SK-N-SH treated with all-trans-retinoic acid at 6 μM for 48 hours (cell line): ENCODE measurements around the gene C8A.

Experiments
- ATAC-seq: fragments of 200-7000 bp; cut with Tn5 transposase; 3 replicates; pipeline ENCODE4 v1.9.1; 2020; ENCODE audit warnings: mild to moderate bottlenecking, moderate library complexity
- ARNTL ChIP-seq: fragments of 450-650 bp; formaldehyde crosslinking; IDR thresholded peaks from 2 replicates; pipeline ENCODE4 v1.5.0; 2020; ENCODE audit warnings: low read depth, mild to moderate bottlenecking, moderate library complexity, borderline replicate concordance
- BACH2 ChIP-seq: fragments of 250-450 bp; sonication (Bioruptor Pico); IDR thresholded peaks from 2 replicates; pipeline ENCODE4 v1.9.0; 2021; ENCODE audit warnings: mild to moderate bottlenecking, borderline replicate concordance
- CSDC2 ChIP-seq: fragments of 250-450 bp; sonication (Bioruptor Pico); IDR thresholded peaks from 2 replicates; pipeline ENCODE4 v1.5.0; 2020; ENCODE audit warnings: mild to moderate bottlenecking, moderate library complexity
- ESRRG ChIP-seq: fragments of 250-450 bp; sonication (Bioruptor Pico); IDR thresholded peaks from 2 replicates; pipeline ENCODE4 v1.6.1; 2021; ENCODE audit warnings: mild to moderate bottlenecking
- GLIS3 ChIP-seq: fragments of 250-450 bp; sonication (Bioruptor Pico); IDR thresholded peaks from 2 replicates; pipeline ENCODE4 v1.5.0; 2020; ENCODE audit warnings: mild to moderate bottlenecking, moderate library complexity
- ISL1 ChIP-seq: fragments of 250-450 bp; sonication (Bioruptor Pico); IDR thresholded peaks from 2 replicates; pipeline ENCODE4 v2.1.2; 2022; ENCODE audit warnings: mild to moderate bottlenecking, moderate library complexity
- OSR1 ChIP-seq: fragments of 250-450 bp; sonication (Bioruptor Pico); IDR thresholded peaks from 2 replicates; pipeline ENCODE4 v1.8.0; 2022; ENCODE audit warnings: moderate library complexity, mild to moderate bottlenecking, inconsistent platforms
- PPARA ChIP-seq: fragments of 250-450 bp; sonication (Bioruptor Pico); IDR thresholded peaks from 2 replicates; pipeline ENCODE4 v1.5.0; 2020; ENCODE audit warnings: mild to moderate bottlenecking, borderline replicate concordance
- RARB ChIP-seq: fragments of 250-450 bp; sonication (Bioruptor Pico); IDR thresholded peaks from 2 replicates; pipeline ENCODE4 v1.8.0; 2021; ENCODE audit warnings: mild to moderate bottlenecking, moderate library complexity
- SNAI2 ChIP-seq: fragments of 250-450 bp; sonication (Bioruptor Pico); IDR thresholded peaks from 2 replicates; pipeline ENCODE4 v1.5.0; 2020; ENCODE audit warnings: mild to moderate bottlenecking, moderate library complexity
- TCF4 ChIP-seq: fragments of 250-450 bp; sonication (Bioruptor Pico); IDR thresholded peaks from 2 replicates; pipeline ENCODE4 v1.8.0; 2021; ENCODE audit warnings: mild to moderate bottlenecking, moderate library complexity, borderline replicate concordance
- TOX ChIP-seq: fragments of 250-450 bp; sonication (Bioruptor Pico); IDR thresholded peaks from 2 replicates; pipeline ENCODE4 v1.8.0; 2021; ENCODE audit warnings: mild to moderate bottlenecking, moderate library complexity, borderline replicate concordance
- ZC3H10 ChIP-seq: fragments of 250-450 bp; sonication (Bioruptor Pico); IDR thresholded peaks from 2 replicates; pipeline ENCODE4 v1.5.1; 2021; ENCODE audit warnings: mild to moderate bottlenecking, moderate library complexity
- ZFP3 ChIP-seq: fragments of 250-450 bp; sonication (Bioruptor Pico); IDR thresholded peaks from 2 replicates; pipeline ENCODE4 v1.5.0; 2020; ENCODE audit warnings: mild to moderate bottlenecking, moderate library complexity
- ZFP30 ChIP-seq: fragments of 450-650 bp; formaldehyde crosslinking; IDR thresholded peaks from 2 replicates; pipeline ENCODE4 v1.5.0; 2022; ENCODE audit warnings: mild to moderate bottlenecking, moderate library complexity
- ZNF70 ChIP-seq: fragments of 450-650 bp; formaldehyde crosslinking; IDR thresholded peaks from 2 replicates; pipeline ENCODE4 v1.5.0; 2020; ENCODE audit warnings: mild to moderate bottlenecking, moderate library complexity
- ZNF8 ChIP-seq: fragments of 450-650 bp; formaldehyde crosslinking; IDR thresholded peaks from 2 replicates; pipeline ENCODE4 v1.5.0; 2020; ENCODE audit warnings: mild to moderate bottlenecking, moderate library complexity
- TF ChIP-seq, protein P1 (sequence below): fragments of 250-450 bp; sonication (Bioruptor Pico); IDR thresholded peaks from 2 replicates; pipeline ENCODE4 v1.5.0; 2020; ENCODE audit warnings: mild to moderate bottlenecking, moderate library complexity
- TF ChIP-seq, protein P2 (sequence below): fragments of 250-450 bp; sonication (Bioruptor Pico); IDR thresholded peaks from 2 replicates; pipeline ENCODE4 v1.8.0; 2020; ENCODE audit warnings: mild to moderate bottlenecking, moderate library complexity, borderline replicate concordance
- TF ChIP-seq, protein P3 (sequence below): fragments of 250-450 bp; sonication (Bioruptor Pico); IDR thresholded peaks from 2 replicates; pipeline ENCODE4 v1.5.1; 2020; ENCODE audit warnings: low read depth, mild to moderate bottlenecking, moderate library complexity
- TF ChIP-seq, protein P4 (sequence below): fragments of 250-450 bp; sonication (Bioruptor Pico); IDR thresholded peaks from 2 replicates; pipeline ENCODE4 v1.5.1; 2021; ENCODE audit warnings: mild to moderate bottlenecking, moderate library complexity

Gene C8A

DNA sequence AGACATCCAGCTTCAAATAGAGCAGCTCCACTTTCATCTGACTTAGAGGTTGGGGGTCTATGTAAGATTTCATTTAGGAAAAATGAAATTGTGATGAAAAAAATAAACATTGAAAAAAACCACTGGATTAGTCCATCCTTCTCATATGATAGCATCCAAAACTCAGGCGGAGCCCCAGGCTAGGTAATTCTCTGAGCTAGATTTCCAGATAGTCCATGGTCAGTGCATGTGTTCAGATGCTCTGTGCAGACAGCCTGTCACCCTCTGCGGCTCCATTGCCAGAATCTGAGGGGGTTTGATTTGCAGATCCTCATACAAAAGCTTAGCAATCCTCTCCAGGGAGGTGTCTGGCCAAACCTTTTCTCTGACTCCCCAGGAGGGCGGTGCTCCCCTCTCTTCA lies 62.0 kb downstream of the C8A start (continued):
- no peak for TF ChIP-seq TOX (CRISPR knock-in tag)
- TF ChIP-seq, protein P1, sequence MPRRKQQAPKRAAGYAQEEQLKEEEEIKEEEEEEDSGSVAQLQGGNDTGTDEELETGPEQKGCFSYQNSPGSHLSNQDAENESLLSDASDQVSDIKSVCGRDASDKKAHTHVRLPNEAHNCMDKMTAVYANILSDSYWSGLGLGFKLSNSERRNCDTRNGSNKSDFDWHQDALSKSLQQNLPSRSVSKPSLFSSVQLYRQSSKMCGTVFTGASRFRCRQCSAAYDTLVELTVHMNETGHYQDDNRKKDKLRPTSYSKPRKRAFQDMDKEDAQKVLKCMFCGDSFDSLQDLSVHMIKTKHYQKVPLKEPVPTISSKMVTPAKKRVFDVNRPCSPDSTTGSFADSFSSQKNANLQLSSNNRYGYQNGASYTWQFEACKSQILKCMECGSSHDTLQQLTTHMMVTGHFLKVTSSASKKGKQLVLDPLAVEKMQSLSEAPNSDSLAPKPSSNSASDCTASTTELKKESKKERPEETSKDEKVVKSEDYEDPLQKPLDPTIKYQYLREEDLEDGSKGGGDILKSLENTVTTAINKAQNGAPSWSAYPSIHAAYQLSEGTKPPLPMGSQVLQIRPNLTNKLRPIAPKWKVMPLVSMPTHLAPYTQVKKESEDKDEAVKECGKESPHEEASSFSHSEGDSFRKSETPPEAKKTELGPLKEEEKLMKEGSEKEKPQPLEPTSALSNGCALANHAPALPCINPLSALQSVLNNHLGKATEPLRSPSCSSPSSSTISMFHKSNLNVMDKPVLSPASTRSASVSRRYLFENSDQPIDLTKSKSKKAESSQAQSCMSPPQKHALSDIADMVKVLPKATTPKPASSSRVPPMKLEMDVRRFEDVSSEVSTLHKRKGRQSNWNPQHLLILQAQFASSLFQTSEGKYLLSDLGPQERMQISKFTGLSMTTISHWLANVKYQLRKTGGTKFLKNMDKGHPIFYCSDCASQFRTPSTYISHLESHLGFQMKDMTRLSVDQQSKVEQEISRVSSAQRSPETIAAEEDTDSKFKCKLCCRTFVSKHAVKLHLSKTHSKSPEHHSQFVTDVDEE (CRISPR knock-in tag): no peak
- TF ChIP-seq, all 23 proteins: peak for 0

DNA sequence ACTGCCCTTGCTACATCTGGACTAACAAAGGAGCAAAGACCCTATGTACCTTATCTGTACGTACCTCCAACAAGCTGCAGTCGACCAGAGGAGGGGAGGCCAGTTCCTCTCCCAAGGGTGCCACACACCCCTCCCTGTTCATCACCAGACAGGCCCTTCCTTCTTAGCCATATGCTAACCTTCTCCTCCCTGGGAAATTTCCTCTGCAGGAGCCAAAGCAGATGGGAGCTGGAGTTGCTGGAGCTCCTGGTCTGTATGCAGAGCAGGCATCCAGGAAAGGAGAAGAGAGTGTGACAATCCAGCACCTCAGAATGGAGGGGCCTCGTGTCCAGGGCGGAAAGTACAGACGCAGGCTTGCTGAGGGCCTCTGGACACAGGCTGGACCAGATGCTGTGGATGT lies 62.8 kb downstream of the C8A start:
- no peak for TF ChIP-seq ZC3H10
- no peak for TF ChIP-seq ZNF70 (CRISPR knock-in tag)
- ATAC-seq: no peak

DNA sequence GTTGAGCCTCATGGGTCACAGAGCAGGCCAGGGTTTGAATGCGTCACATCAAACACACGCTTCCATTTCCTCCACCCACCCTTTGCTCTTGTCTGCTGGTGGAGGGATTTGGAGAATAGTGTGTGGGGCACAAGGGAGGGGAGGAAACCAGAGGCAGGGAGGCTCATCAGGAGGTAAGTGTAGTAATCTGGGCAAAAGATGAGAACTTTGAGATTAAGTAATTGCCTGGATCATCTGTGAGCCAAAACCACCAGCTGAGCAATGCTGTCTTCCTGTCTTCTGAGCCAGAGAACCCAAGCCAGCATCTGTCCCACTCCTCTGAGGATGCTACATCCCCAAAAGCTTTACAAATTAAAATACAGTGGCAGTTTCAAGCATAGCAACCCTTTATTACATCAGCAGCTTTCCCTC lies 66.0 kb downstream of the C8A start:
- no peak for TF ChIP-seq ESRRG (CRISPR knock-in tag)
- TF ChIP-seq PPARA: no peak
- TF ChIP-seq ARNTL: no peak
- TF ChIP-seq ISL1 (CRISPR knock-in tag): no peak
- TF ChIP-seq RARB (CRISPR knock-in tag): no peak
- no peak for TF ChIP-seq SNAI2 (CRISPR knock-in tag)
- TF ChIP-seq, protein P2, sequence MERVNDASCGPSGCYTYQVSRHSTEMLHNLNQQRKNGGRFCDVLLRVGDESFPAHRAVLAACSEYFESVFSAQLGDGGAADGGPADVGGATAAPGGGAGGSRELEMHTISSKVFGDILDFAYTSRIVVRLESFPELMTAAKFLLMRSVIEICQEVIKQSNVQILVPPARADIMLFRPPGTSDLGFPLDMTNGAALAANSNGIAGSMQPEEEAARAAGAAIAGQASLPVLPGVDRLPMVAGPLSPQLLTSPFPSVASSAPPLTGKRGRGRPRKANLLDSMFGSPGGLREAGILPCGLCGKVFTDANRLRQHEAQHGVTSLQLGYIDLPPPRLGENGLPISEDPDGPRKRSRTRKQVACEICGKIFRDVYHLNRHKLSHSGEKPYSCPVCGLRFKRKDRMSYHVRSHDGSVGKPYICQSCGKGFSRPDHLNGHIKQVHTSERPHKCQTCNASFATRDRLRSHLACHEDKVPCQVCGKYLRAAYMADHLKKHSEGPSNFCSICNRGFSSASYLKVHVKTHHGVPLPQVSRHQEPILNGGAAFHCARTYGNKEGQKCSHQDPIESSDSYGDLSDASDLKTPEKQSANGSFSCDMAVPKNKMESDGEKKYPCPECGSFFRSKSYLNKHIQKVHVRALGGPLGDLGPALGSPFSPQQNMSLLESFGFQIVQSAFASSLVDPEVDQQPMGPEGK (CRISPR knock-in tag): no peak
- no peak for TF ChIP-seq TOX (CRISPR knock-in tag)
- TF ChIP-seq, protein P1 (CRISPR knock-in tag): no peak
- no peak for TF ChIP-seq ZNF70 (CRISPR knock-in tag)
- no peak for TF ChIP-seq ZFP30
- TF ChIP-seq ZFP3: no peak
- no peak for TF ChIP-seq GLIS3 (CRISPR knock-in tag)
- TF ChIP-seq ZNF8 (CRISPR knock-in tag): no peak
- TF ChIP-seq, protein P3, sequence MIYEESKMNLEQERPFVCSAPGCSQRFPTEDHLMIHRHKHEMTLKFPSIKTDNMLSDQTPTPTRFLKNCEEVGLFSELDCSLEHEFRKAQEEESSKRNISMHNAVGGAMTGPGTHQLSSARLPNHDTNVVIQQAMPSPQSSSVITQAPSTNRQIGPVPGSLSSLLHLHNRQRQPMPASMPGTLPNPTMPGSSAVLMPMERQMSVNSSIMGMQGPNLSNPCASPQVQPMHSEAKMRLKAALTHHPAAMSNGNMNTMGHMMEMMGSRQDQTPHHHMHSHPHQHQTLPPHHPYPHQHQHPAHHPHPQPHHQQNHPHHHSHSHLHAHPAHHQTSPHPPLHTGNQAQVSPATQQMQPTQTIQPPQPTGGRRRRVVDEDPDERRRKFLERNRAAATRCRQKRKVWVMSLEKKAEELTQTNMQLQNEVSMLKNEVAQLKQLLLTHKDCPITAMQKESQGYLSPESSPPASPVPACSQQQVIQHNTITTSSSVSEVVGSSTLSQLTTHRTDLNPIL (CRISPR knock-in tag): no peak
- TF ChIP-seq ZC3H10: no peak
- TF ChIP-seq CSDC2: no peak
- no peak for TF ChIP-seq BACH2 (CRISPR knock-in tag)
- ATAC-seq: no peak

DNA sequence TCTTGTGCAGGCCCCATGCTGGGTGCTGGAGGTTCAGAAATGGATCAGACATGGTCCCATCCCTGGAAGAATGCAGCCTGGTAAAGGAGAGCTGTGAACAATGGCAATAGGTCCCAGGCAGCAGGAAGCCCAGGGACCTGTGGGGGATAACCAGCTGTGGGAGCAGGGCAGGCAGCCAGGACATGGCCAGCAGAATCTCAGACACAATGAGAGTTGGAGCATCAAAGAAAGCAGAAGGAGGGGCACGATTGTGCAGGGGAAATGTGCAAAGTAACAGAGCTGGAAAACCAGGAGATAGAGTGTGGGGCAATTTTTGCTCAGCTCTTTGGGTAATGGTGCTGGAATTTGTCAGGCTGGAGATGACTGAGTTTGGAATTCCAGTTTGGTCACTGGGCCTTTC lies 66.9 kb downstream of the C8A start:
- ATAC-seq: no peak
- TF ChIP-seq ISL1 (CRISPR knock-in tag): no peak
- no peak for TF ChIP-seq ZFP3
- no peak for TF ChIP-seq ZFP30
- TF ChIP-seq, protein P1 (CRISPR knock-in tag): no peak
- TF ChIP-seq ZNF70 (CRISPR knock-in tag): no peak
- TF ChIP-seq ARNTL: no peak
- TF ChIP-seq GLIS3 (CRISPR knock-in tag): no peak
- TF ChIP-seq ESRRG (CRISPR knock-in tag): no peak
- TF ChIP-seq BACH2 (CRISPR knock-in tag): no peak
- TF ChIP-seq OSR1 (CRISPR knock-in tag): no peak
- no peak for TF ChIP-seq RARB (CRISPR knock-in tag)
- TF ChIP-seq CSDC2: no peak
- TF ChIP-seq ZNF8 (CRISPR knock-in tag): no peak
- TF ChIP-seq TCF4 (CRISPR knock-in tag): no peak
- TF ChIP-seq PPARA: no peak
- TF ChIP-seq, protein P4, sequence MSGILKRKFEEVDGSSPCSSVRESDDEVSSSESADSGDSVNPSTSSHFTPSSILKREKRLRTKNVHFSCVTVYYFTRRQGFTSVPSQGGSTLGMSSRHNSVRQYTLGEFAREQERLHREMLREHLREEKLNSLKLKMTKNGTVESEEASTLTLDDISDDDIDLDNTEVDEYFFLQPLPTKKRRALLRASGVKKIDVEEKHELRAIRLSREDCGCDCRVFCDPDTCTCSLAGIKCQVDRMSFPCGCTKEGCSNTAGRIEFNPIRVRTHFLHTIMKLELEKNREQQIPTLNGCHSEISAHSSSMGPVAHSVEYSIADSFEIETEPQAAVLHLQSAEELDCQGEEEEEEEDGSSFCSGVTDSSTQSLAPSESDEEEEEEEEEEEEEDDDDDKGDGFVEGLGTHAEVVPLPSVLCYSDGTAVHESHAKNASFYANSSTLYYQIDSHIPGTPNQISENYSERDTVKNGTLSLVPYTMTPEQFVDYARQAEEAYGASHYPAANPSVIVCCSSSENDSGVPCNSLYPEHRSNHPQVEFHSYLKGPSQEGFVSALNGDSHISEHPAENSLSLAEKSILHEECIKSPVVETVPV: no peak
